Stimulated activated CD8-positive, alpha-beta memory T cell treated with anti-CD3 and anti-CD28 coated beads, Interleukin-15, amount 100 ng/mL, for 4 hours (primary cell): ENCODE data around the gene PAX3.

Experiments
- DNase-seq, 2 donors: peaks; one replicate each; pipeline ENCODE4 v3.0.0-alpha.2; 2020; ENCODE audit warnings: low read depth in 2 of 2

The PAX3 gene

DNA sequence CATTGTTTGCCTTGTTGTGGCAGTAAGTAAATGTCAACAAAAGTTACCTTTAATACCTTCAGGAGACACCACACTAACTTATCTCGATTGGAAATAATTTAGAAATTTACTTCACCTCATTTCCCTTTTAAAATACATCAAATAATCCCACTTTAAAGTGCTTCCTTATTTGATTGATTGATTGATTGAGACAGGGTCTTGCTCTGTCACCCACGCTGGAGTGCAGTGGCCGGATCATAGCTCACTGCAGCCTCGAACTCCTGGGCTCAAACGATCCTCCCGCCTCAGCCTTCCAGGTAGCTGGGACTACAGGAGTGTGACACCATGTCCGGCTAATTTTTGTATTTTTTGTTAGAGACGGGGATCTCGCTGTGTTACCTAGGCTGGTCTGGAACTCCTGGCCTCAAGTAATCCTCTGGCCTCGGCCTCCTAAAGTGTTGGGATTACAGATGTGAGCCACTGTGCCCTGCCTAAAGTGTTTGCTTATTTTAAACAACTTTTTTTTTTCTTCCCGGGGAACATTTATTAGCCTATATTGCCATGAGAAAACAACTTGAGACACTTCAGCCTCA, 12.0 kb upstream of the PAX3 start:
- no peak for DNase-seq

- no peak for DNase-seq
Observed at GRCh38 chr2:222309766-222310165, 11.0 kb upstream of the PAX3 start.

GRCh38 chr2:222309361-222309760, 10.6 kb upstream of the PAX3 start:
- no peak for DNase-seq

DNA sequence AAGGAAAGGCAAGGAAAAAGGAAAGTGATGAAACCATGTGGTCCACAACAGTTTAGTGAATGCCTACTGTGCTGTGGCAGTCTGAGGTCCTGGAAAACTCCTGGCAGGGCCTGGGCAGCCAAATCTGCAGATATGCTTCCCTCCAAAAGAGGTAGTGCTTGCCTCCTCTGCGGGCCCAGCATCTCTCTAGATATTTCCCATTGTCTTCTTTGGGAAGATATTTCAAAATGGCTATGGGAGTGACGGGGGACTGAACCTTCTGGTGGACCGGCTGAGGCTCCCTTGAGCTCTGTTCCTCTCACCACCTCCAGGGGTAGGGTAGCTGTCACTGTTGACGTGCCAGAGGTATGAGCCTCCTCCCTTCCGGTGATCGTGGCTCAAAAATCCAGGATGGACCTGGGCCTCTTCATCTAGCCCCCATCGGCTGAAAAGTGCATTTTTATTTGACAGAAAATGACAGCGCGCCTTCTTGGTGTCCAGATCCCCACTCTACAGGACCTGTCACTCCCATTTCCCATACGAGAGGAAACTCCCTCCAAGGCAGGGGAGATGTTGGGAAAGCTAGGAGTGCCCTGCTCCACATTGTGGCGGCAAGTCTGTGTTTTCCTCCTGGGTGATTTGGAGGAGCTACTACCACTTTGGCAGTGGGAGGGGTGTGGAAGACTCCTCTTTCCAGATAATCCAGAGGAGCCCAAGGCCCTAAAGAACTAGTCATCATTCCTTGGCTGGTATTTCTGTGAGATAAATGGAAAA, 9.4 kb upstream of the PAX3 start:
- DNase-seq = no peak

GRCh38 chr2:222307143-222307756, 8.5 kb upstream of the PAX3 start:
- no peak for DNase-seq

- no peak for DNase-seq
Observed at GRCh38 chr2:222306393-222307142, 7.8 kb upstream of the PAX3 start.

- DNase-seq = no peak
Observed at GRCh38 chr2:222305516-222306392, 7.0 kb upstream of the PAX3 start.

DNA sequence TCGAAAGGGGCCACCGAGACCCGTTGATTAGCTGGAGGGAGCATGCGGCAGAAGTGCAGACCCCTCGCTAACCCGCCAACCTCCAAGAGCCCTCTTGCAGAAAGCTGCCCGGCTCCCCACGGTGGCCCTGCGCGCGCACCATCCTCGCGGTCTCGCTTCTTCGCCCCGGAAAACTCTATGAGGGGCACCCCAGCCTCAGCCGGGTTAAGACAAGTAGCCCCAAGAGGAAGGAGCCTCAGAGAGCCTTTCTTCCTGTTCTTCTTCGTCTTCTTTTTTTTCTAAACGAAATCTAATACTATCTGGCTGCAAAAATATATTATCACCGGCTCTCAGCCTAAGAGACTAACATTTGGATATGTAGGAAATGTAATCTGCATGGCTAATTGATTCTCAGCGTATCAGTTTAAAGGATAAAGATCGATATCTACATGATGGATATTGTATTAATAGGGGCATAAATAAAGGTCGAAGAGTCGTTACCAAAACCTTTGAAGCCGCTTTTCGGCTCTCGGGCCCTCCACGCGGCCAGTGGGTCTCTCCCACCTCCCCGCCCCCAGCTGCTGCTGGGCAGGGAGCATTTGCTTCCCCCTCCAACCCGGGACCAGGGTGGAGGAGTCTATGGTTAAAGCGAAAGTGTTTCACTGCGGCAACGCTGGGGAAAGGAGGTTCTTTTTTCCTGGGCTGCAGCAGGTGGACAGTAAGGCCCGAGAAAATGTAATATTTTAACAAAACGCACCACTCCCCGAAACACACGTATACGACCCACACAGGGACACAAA, 6.1 kb upstream of the PAX3 start:
- no peak for DNase-seq

GRCh38 chr2:222303828-222304736, 5.3 kb upstream of the PAX3 start:
- no peak for DNase-seq

- DNase-seq = no peak
Observed at GRCh38 chr2:222303045-222303827, 4.4 kb upstream of the PAX3 start.

DNA sequence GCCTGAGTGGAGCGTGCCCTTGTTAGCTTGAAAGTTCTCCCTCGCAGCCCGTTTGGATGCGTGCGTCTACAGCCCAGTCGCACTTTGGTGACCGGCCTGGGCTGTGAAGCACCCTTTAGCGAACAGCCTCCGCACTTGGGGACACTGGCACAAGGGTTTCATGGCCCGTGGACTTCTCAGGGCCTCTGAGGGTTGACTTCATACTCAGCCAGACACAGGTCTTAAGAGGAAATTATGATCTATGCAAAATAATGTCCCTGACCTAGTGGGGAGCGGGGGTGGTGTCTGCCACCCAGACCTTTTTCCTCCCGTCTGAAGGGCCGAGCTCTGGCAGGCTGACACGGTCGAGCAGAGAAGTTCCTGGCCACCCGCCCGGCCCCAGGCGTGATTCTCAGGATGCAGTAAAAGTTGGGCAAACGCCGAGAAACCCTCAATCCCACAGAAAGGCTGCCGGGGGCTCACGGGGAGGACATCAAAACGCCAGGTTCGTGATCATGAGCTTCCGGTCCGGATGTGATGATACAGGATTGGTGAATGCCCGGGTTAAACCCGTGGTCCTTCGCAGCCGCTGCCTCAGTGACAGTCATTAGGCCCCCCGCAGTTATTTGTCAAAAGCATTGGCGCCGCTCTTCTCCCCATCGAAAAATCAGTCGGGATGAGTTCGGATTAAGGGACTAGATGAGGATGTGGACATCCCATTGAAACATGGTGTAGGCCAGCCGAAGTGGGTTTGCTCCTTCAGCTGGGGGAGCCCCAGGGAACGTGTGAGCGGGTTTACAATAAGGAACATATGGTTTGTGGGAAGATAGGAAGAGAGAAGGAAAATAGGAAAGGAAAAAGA, 3.6 kb upstream of the PAX3 start:
- no peak for DNase-seq

DNA sequence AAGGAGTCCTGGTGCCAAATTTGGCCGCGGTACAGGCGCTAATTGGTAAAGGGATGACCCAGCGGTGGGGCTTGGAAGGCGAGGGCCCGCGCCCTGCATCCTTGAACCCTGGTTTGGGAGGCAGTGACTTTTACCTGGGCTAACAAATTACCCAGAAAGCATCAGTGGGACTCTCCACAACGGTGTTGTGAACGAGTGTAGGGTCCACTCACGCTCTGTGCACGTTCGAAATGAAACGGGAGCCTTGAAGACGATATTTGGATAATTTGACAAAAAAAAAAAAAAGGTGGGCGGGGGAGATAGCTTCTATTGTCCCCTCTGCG, 3.0 kb upstream of the PAX3 start:
- no peak for DNase-seq

DNA sequence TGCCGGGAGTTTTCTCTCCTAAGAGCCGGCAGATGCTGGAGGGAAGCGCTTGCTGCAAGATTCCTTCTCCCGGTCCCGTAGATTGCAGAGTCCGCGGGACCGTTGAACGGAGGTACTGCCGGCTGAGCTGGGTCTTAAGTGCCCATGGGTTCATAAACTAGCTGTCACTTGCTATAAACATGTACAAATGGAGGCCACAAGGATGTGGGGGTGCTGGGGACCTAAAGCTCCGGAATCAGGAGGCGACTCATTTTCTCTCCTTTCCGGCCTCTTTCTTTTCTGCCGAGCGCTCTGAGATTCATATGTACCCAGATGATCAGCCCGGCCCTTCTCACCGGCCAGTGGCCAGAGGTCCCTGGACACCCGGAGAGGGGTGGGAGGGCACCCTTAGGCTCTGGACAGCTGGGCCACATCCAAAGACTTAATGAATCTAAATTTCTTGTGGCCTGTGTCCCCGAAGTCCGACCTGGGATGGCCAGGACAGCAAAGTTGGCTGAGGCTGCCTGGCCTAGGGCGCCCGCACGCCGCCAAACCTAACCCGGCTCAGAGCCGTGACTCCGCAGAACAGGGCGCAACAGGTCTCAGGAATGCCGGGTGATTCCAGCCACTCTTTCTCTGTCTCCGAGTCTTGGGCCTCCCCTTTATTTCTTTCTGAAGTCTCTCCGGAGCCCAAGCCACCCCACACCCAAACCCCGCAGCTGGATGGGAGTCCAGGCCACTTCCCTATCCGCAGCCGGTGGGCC, 2.4 kb upstream of the PAX3 start:
- DNase-seq = no peak

GRCh38 chr2:222300726-222301052, 1.9 kb upstream of the PAX3 start:
- no peak for DNase-seq

DNA sequence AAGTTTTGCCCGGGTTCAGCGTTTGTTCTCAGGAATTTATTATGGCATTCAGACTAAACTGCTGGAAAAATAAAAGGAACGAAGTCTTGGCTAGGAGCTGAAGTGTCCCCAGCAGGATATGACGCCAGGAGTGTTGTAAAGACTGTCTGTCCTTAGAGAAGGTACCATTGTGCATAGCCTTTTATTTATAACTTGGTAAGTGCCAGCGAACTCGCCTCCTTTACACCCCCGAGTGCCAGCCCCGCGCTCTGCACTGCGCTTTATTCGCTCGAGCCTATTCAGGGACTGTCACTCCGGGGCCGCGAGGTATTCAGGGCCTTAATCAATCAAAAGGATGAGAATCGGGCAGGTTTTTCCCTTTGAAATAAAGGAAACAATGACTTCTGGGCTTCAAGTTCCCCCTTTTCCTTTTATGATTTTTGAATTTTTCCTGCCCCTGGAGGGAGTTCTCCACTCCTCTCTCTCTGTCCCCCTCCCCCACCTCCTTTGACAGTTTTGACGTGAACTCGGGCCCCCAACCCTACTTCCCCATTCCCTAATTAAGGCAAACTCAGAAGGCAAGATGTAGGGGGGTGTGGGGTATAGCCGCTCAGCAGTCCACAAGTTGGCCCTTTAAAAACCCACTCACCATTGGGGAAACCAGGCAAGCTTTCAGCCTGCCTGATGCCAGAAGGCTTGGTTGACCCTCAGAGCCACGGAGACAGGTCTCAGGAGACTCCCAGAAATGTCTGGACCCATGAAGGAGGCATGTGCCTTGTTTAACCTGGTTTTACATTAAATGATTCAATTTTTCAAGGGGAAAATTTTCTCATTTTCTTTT, 1.3 kb upstream of the PAX3 start:
- no peak for DNase-seq

- no peak for DNase-seq
Observed at GRCh38 chr2:222298001-222298310, 842 bp downstream of the PAX3 start.

- DNase-seq = no peak
Observed at GRCh38 chr2:222297600-222297935, 1.2 kb downstream of the PAX3 start.
